ENCODE results near the gene SPTBN1. TPM values are rescaled to one million over a fixed set of nuclear protein-coding genes. Genes with fewer than 3 reads are reported as not detected.

Gene SPTBN1
- polyA plus RNA-seq, 1 experiment: 56.6 TPM

DNA sequence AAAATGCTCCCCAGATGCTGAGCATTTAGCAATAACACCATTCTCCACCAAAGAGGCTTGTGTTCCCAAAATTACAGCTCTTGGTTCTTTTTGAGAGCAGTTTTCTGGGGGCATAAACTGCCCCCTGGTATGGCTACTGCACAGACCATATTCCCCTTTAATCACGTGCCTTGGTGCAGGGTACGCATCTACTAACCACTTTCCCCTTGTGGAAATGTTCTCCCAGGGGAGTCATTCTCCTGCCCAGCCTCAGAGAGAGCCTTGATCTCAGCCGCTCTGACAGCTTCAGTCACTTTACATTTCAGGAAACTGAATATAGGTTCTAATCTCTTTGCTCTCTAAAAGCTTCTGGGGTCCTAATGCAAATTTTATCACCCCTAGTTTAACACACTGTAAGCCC, 222.6 kb downstream of the SPTBN1 start:
- H3K27ac ChIP-seq (ENCODE audit: low read depth, low read length): no peak overlapping the region
- peaks cover 4% of the 10 kb centered on the region for H3K27me3 ChIP-seq (ENCODE audit: control insufficient read depth, insufficient read depth, low read length)
- H3K9me3 ChIP-seq (ENCODE audit: control insufficient read depth, insufficient read depth, low read length): no peaks in the 10 kb centered on the region; the same call in 1 of the 2 replicates
- TF ChIP-seq CTCF (IDR thresholded peaks at IDR 0.05; ENCODE audit: low read depth, low read length): no peak
- H3K4me3 ChIP-seq (ENCODE audit: low read depth, low read length): no peak overlapping the region
- no peak for DNase-seq (ENCODE audit: low read depth, low spot score)
- ChIA-PET CTCF (interaction anchor here (1.0 to 1.8 kb wide), 2 partner anchors 26 to 548 kb away, joined by 3 to 6 read pairs; no protein-coding TSS in a partner anchor), POLR2A (interaction anchor here (1.2 kb wide), 1 partner anchor 12 kb away, joined by 3 read pairs; no protein-coding TSS in a partner anchor)

- no peak for TF ChIP-seq CTCF (IDR thresholded peaks at IDR 0.05; ENCODE audit: low read depth, low read length)
- H3K4me3 ChIP-seq (ENCODE audit: low read depth, low read length): no peak overlapping the region
- POLR2A ChIA-PET: interaction anchor here (0.7 kb wide), 1 partner anchor 803 kb away, joined by 3 read pairs; no protein-coding TSS in a partner anchor
- no peak overlapping the region for H3K27ac ChIP-seq (ENCODE audit: low read depth, low read length)
- H3K27me3 ChIP-seq (ENCODE audit: control insufficient read depth, insufficient read depth, low read length): peaks cover 4% of the 10 kb centered on the region
- DNase-seq (ENCODE audit: low read depth, low spot score): no peak
- no peaks in the 10 kb centered on the region for H3K9me3 ChIP-seq (ENCODE audit: control insufficient read depth, insufficient read depth, low read length)
- CTCF ChIA-PET: interaction anchor here (1.8 kb wide), 1 partner anchor 24 kb away, joined by 6 read pairs; no protein-coding TSS in a partner anchor
Measured at GRCh38 chr2:54680397-54681041, 224.4 kb downstream of the SPTBN1 start.

GRCh38 chr2:54681416-54681815, 225.3 kb downstream of the SPTBN1 start:
- H3K9me3 ChIP-seq (ENCODE audit: control insufficient read depth, insufficient read depth, low read length): no peaks in the 10 kb centered on the region
- no peak overlapping the region for H3K27ac ChIP-seq (ENCODE audit: low read depth, low read length)
- H3K4me3 ChIP-seq (ENCODE audit: low read depth, low read length): no peak overlapping the region
- ChIA-PET POLR2A (interaction anchor here (0.5 kb wide), 1 partner anchor 1279 kb away, joined by 8 read pairs; no protein-coding TSS in a partner anchor), CTCF (no interaction called here)
- TF ChIP-seq CTCF (IDR thresholded peaks at IDR 0.05; ENCODE audit: low read depth, low read length): no peak
- DNase-seq (ENCODE audit: low read depth, low spot score): no peak
- H3K27me3 ChIP-seq (ENCODE audit: control insufficient read depth, insufficient read depth, low read length): peaks cover 2% of the 10 kb centered on the region

DNA sequence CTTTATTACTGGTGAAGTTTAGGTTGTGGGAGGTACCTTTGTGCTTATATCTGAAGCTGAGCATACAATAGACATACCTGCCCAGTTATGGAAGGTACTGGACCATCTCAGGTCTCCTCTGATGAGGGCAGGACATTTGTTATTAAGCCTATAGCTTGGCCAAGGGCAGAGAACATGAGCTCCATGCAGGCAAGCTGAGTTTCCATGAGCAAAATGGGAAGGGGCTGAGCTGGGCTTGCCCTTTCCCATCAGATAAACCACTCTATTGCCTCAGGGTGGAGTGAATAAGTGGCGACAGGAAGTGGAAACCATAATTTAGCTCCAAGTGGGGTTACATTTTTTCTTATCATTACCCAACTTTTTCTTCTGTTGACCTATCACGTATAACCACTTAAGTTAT, 227.5 kb downstream of the SPTBN1 start:
- DNase-seq (ENCODE audit: low read depth, low spot score): no peak
- ChIA-PET CTCF (no interaction called here), POLR2A (no interaction called here)
- no peak for TF ChIP-seq CTCF (IDR thresholded peaks at IDR 0.05; ENCODE audit: low read depth, low read length)
- no peaks in the 10 kb centered on the region for H3K9me3 ChIP-seq (ENCODE audit: control insufficient read depth, insufficient read depth, low read length)
- H3K27me3 ChIP-seq (ENCODE audit: control insufficient read depth, insufficient read depth, low read length): peaks cover 2% of the 10 kb centered on the region
- no peak overlapping the region for H3K4me3 ChIP-seq (ENCODE audit: low read depth, low read length)
- H3K27ac ChIP-seq (ENCODE audit: low read depth, low read length): no peak overlapping the region

GRCh38 chr2:54685263-54685775, 229.2 kb downstream of the SPTBN1 start:
- ChIA-PET POLR2A (no interaction called here), CTCF (no interaction called here)
- no peaks in the 10 kb centered on the region for H3K9me3 ChIP-seq (ENCODE audit: control insufficient read depth, insufficient read depth, low read length)
- no peak for DNase-seq (ENCODE audit: low read depth, low spot score)
- TF ChIP-seq CTCF (IDR thresholded peaks at IDR 0.05; ENCODE audit: low read depth, low read length): no peak
- H3K4me3 ChIP-seq (ENCODE audit: low read depth, low read length): no peak overlapping the region
- no peak overlapping the region for H3K27ac ChIP-seq (ENCODE audit: low read depth, low read length)
- peaks cover 2% of the 10 kb centered on the region for H3K27me3 ChIP-seq (ENCODE audit: control insufficient read depth, insufficient read depth, low read length)
